ENCODE measurements around the gene KRT222. TPM values are rescaled to one million over a fixed set of nuclear protein-coding genes. Genes with fewer than 3 reads are reported as not detected.

Gene KRT222
- total RNA-seq, 1 donor from 2014 or later = not detected

DNA sequence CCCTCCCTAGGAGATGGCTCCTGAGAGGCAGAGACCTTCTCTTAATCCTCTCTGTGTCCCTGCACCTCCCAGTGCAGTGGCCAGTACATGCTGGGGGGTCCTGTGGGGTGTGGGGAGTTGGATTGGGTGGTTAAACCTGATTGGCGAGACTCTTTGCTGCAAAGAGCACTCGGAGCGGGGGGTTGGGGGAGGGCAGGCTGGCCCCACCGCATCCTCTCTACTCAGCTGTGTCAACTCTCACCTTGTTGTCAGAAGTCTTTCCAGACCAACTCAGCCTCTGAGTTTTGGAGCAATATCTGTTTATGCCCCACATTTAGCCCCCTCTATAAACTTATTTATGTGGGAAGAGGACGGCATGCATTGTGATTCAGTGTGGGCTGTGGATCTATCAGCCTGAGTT lies 57.3 kb downstream of the KRT222 start:
- TF ChIP-seq, protein P1, sequence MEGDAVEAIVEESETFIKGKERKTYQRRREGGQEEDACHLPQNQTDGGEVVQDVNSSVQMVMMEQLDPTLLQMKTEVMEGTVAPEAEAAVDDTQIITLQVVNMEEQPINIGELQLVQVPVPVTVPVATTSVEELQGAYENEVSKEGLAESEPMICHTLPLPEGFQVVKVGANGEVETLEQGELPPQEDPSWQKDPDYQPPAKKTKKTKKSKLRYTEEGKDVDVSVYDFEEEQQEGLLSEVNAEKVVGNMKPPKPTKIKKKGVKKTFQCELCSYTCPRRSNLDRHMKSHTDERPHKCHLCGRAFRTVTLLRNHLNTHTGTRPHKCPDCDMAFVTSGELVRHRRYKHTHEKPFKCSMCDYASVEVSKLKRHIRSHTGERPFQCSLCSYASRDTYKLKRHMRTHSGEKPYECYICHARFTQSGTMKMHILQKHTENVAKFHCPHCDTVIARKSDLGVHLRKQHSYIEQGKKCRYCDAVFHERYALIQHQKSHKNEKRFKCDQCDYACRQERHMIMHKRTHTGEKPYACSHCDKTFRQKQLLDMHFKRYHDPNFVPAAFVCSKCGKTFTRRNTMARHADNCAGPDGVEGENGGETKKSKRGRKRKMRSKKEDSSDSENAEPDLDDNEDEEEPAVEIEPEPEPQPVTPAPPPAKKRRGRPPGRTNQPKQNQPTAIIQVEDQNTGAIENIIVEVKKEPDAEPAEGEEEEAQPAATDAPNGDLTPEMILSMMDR (IDR thresholded peaks at IDR 0.05; ENCODE audit: insufficient read depth, low read length, poor library complexity, severe bottlenecking) = no peak
- H3K27me3 ChIP-seq (ENCODE audit: control insufficient read depth, insufficient read depth, low read length) = no peaks in the 10 kb centered on the region
- no peak overlapping the region for H3K4me3 ChIP-seq (ENCODE audit: low read depth, low read length)
- H3K36me3 ChIP-seq (ENCODE audit: control insufficient read depth, insufficient read depth, low read length) = no peaks in the 10 kb centered on the region
- no peak for DNase-seq (ENCODE audit: low read depth)

DNA sequence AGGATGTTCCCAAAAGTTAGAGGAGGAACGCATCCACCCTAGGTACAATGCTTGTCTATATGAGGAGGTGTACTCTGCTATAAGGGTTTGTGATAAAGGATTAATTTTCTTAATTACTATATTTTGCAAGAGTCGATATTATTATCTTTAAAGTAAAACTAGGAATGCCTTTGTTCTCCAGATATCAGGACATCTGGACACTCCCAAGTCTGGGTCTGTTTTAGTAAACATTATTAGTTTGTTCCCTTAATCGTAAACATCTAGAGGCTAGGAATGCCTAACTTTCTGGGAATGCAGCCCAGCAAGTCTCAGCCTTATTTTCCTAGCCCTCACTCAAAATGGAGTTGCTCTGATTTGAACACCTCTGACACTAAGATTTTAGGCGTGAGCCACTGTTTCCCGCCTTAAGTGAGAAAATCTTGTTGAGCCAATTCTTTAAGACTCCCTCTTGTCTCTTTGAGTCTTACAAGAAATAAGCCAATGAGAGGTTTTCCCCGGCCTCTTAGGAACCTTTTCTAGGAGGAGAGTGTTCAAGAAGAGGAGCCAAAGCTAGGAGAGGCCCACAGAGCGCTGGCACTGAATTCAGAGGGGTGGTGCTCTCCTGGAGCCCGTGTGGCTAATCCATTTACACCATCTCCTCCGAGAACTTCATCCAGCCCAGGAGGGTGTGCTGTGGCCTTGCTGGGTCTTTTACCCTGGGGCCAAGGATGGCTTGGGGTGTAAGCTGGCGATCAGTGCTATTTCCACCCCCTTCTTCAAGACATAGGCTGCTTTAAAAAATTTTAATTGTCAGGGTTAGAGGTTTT lies 58.2 kb downstream of the KRT222 start:
- no peaks in the 10 kb centered on the region for H3K27me3 ChIP-seq (ENCODE audit: control insufficient read depth, insufficient read depth, low read length)
- H3K36me3 ChIP-seq (ENCODE audit: control insufficient read depth, insufficient read depth, low read length) = no peaks in the 10 kb centered on the region
- no peak overlapping the region for H3K4me3 ChIP-seq (ENCODE audit: low read depth, low read length)
- no peak for DNase-seq (ENCODE audit: low read depth)
- TF ChIP-seq, protein P1 (IDR thresholded peaks at IDR 0.05; ENCODE audit: insufficient read depth, low read length, poor library complexity, severe bottlenecking) = no peak

DNA sequence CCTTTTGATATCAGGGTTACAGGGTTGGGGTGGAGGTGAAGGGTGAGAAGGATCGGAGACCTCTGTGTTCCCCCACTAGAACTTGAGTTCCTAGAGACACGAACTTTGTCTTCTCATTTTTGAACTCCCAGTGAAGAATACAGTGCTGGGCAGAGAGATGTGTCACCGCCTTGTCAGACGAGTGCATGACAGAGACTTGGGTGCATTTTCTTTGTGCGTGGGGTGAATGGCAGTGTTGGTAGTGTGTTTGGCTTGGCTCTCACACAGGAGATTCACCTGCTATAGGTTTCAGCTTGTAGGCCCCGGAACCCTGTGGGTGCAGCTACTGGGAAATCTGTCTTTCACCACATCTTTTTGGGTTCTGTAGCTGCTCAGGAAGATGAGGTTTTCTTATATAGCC lies 59.7 kb downstream of the KRT222 start:
- TF ChIP-seq, protein P1 (IDR thresholded peaks at IDR 0.05; ENCODE audit: insufficient read depth, low read length, poor library complexity, severe bottlenecking) = no peak
- Histone ChIP-seq H3K27me3 (ENCODE audit: control insufficient read depth, insufficient read depth, low read length) (no peaks in the 10 kb centered on the region), H3K4me3 (ENCODE audit: low read depth, low read length) (no peak overlapping the region), H3K36me3 (ENCODE audit: control insufficient read depth, insufficient read depth, low read length) (no peaks in the 10 kb centered on the region)
- no peak for DNase-seq (ENCODE audit: low read depth)

Other genes starting within 250 kb of the KRT222 start
- gene TOP2A, start 247.3 kb downstream of the KRT222 start, total RNA-seq = 14.9 and 17.4 TPM in 2 replicates
- gene IGFBP4, start 221.7 kb downstream of the KRT222 start, total RNA-seq = 53.6 and 59.8 TPM in 2 replicates
- 0.34 TPM in 1 of 2 replicates, not detected in the other for gene TNS4, start 163.6 kb downstream of the KRT222 start, total RNA-seq
- not detected in 2 replicates for gene CCR7, start 99.7 kb downstream of the KRT222 start, total RNA-seq
- gene SMARCE1, start 17.4 kb downstream of the KRT222 start, total RNA-seq = 105 and 115 TPM in 2 replicates
- gene KRT24, start 38.6 kb upstream of the KRT222 start, total RNA-seq = not detected in 2 replicates
- not detected in 2 replicates for gene KRT25, start 90.2 kb upstream of the KRT222 start, total RNA-seq
- not detected in 2 replicates for gene KRT26, start 107.0 kb upstream of the KRT222 start, total RNA-seq
- not detected in 2 replicates for gene KRT27, start 117.4 kb upstream of the KRT222 start, total RNA-seq
- not detected in 2 replicates for gene KRT28, start 134.8 kb upstream of the KRT222 start, total RNA-seq
- 24.5 and 29.9 TPM in 2 replicates for gene KRT10, start 157.4 kb upstream of the KRT222 start, total RNA-seq
- not detected in 2 replicates for gene KRT12, start 202.0 kb upstream of the KRT222 start, total RNA-seq
- gene KRT20, start 220.1 kb upstream of the KRT222 start, total RNA-seq = not detected in 2 replicates